Heart right ventricle (tissue), 16 donors: ENCODE measurements around the gene GADL1. TPM values are rescaled to one million over a fixed set of nuclear protein-coding genes. Genes with fewer than 3 reads are reported as not detected.

ENCODE experiments used
- ATAC-seq, 8 donors: fragments of 200-7000 bp; cut with Tn5 transposase; one replicate each; pipeline ENCODE4 v1.9.1; 2020; ENCODE audit warnings: mild to moderate bottlenecking in 8 of 8, moderate library complexity in 8 of 8, moderate number of reproducible peaks in 1 of 8
- DNase-seq, 2 donors: peaks; one replicate each; pipeline ENCODE4 v3.0.0-alpha.2; 2020
- H3K27ac ChIP-seq, 10 donors: fragments of 200-600 bp; sonication (generic) in 2 of 10; one replicate each; pipeline versions ENCODE4 v1.5.0 to v1.8.0; 2020 to 2022; ENCODE audit warnings: mild to moderate bottlenecking in 3 of 10
- H3K27me3 ChIP-seq, 7 donors: fragments of 200-600 bp; one replicate each; pipeline ENCODE4 v1.8.0; 2021 to 2022; ENCODE audit warnings: mild to moderate bottlenecking in 2 of 7
- H3K36me3 ChIP-seq, 9 donors: fragments of 200-600 bp; sonication (generic) in 1 of 9; one replicate each; pipeline versions ENCODE4 v1.5.0 to v1.8.0; 2020 to 2022; ENCODE audit warnings: mild to moderate bottlenecking in 2 of 9
- H3K4me1 ChIP-seq, 9 donors: fragments of 200-600 bp; sonication (generic) in 1 of 9; one replicate each; pipeline versions ENCODE4 v1.5.0 to v1.8.0; 2020 to 2022; ENCODE audit warnings: mild to moderate bottlenecking in 4 of 9
- H3K4me3 ChIP-seq, 10 donors: fragments of 200-600 bp; sonication (generic) in 2 of 10; one replicate each; pipeline versions ENCODE4 v1.5.0 to v1.8.0; 2020 to 2022; ENCODE audit warnings: mild to moderate bottlenecking in 7 of 10, moderate library complexity in 2 of 10
- H3K9me3 ChIP-seq, 11 donors: fragments of 200-600 bp in 10 of 11; sonication (generic) in 2 of 11; one replicate each; pipeline versions ENCODE4 v1.5.0 to v1.8.0; 2013 to 2022; ENCODE audit warnings: mild to moderate bottlenecking in 2 of 11, control low read depth in 1 of 11, moderate library complexity in 1 of 11
- WGBS, 2 donors: extraction: QIAGEN DNeasy Blood & Tissue Kit; methylation state at CpG; one replicate each; pipeline ENCODE4 v1.1.7; 2013; ENCODE audit warnings: inconsistent platforms in 1 of 2; 5-methylcytosine and 5-hydroxymethylcytosine counted together
- intact Hi-C, 10 donors: fragments of 100-400 bp; cut with DNase I; formaldehyde crosslinking; loops; one replicate each; pipeline versions ENCODE4 v1.11.1 to v1.14.2; 2022
- polyA plus RNA-seq, 2 donors: library from polyadenylated mRNA; stranded (reverse); fragments of 200-250 nt; gene quantifications; one replicate each; pipeline ENCODE4 v1.2.3, GENCODE V29; 2013
- total RNA-seq, 10 donors: library from RNA; stranded (reverse); fragmentation: NEBNext Ultra II Directional in 3 of 10; extraction: Animal tissue kit (Norgen Biotek cat#: 25700) in 3 of 10; gene quantifications; one replicate each; pipeline versions ENCODE4 v1.2.1 to v1.2.4, GENCODE V29; 2021 to 2023
- TF ChIP-seq, protein P1 (sequence below), 9 donors: fragments of 200-600 bp; sonication (generic) in 2 of 9; IDR thresholded peaks; one replicate each; pipeline versions ENCODE4 v1.5.0 to v1.8.0; 2021 to 2022; ENCODE audit warnings: antibody characterized with exemption in 9 of 9, mild to moderate bottlenecking in 5 of 9, moderate library complexity in 1 of 9
- donor health status: Arrhythmogenic right ventricular cardiomyopathy.
- donor health status: ischemic (EF 13 %, LVEDD 7.1; RV severe dilation, severe dysfunction).
- donor health status: healthy with polysubstance abuse.
- donor health status: DM: no; HTN: yes; CAD: no.
- donor health status: DM: no; HTN: no; CAD: no.
- donor health status: ischemic (EF 25% LVEDD 6.9; RV normal size, moderate dysfunction).
- donor health status: ischemic (EF 25% LVEDD 5.7; RV mildly dilated, moderate dysfunction).
- donor health status: healthy.
- donor health status: DM: yes; HTN: yes; CAD: no.
- donor health status: Ischemic cardiomyopathy.
- donor health status: ischemic (EF 35%, LVEDD 5.7; RV mildly dilated, moderate dysfunction).
- donor health status: nonischemic (EF 11% LVEDD 7.7; RV severe dilation, severe dysfunction).
- donor health status: DM: yes; HTN: yes; CAD: no.
- donor health status: PGD.
- donor health status: ischemic (EF 29% LVEDD 5.4; RV normal size, mild dysfunction).
- donor health status: nonischemic (EF 23%, LVEDD 6.1; RV moderate dilation, normal function).

The GADL1 gene
- total and polyA plus RNA-seq, 12 donors, result 0.12 to 1.6 (median 0.40) TPM; not detected in 4

DNA sequence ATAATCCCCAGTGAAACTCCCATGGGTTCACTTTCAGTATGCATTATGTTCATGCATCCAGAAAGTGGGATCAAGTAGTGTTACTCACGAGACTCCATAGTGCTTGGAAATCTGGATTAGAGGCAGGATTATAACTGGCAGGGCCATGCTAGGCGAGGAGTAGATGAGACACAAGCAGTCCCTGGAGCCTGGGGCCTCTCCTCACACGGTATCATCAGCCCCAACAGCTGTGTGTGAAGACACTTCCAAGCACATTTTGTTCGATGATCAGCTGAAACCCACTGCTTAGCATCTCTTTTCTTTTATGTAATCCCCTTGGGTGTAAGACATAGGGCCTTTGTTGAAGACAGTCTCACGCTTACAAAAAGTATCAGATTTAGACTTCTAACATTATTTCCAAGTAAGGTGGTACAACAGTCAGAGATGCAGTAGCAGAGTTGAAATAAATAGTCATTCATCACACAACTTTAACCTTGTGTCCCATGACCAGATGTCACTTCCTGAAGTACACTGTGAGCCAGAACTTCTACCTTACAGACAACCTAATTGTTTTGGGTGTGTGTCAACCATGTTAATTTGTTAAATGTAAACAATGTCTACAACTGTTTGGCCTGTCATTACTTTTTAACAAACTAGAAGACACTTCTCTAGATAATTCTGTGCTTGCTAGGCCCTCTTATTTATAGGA, 116.9 kb downstream of the GADL1 start:
- no peaks in the 10 kb centered on the region for H3K4me1 ChIP-seq
- H3K27me3 ChIP-seq, result no peaks in the 10 kb centered on the region
- intact Hi-C loops, result loop anchor here in 6 of 10 donors (5.0 to 10.0 kb wide), 8 partner anchors 127 to 987 kb away; no protein-coding TSS in a partner anchor
- TF ChIP-seq, protein P1, sequence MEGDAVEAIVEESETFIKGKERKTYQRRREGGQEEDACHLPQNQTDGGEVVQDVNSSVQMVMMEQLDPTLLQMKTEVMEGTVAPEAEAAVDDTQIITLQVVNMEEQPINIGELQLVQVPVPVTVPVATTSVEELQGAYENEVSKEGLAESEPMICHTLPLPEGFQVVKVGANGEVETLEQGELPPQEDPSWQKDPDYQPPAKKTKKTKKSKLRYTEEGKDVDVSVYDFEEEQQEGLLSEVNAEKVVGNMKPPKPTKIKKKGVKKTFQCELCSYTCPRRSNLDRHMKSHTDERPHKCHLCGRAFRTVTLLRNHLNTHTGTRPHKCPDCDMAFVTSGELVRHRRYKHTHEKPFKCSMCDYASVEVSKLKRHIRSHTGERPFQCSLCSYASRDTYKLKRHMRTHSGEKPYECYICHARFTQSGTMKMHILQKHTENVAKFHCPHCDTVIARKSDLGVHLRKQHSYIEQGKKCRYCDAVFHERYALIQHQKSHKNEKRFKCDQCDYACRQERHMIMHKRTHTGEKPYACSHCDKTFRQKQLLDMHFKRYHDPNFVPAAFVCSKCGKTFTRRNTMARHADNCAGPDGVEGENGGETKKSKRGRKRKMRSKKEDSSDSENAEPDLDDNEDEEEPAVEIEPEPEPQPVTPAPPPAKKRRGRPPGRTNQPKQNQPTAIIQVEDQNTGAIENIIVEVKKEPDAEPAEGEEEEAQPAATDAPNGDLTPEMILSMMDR (IDR thresholded peaks at IDR 0.05), result no peak
- peaks cover 0 to 6% (median 0%) of the 10 kb centered on the region in 11 donors for H3K9me3 ChIP-seq
- 82 to 83% methylated on average over 5 of the region's 5 CpGs for WGBS, 2 donors
- H3K36me3 ChIP-seq, result no peaks in the 10 kb centered on the region
- DNase-seq, result no peak
- H3K27ac ChIP-seq, result no peak overlapping the region
- H3K4me3 ChIP-seq, result no peak overlapping the region
- no peak for ATAC-seq

GRCh38 chr3:30776186-30776815, 118.2 kb downstream of the GADL1 start:
- Histone ChIP-seq H3K27me3 (no peaks in the 10 kb centered on the region), H3K36me3 (no peaks in the 10 kb centered on the region), H3K27ac (no peak overlapping the region), H3K4me3 (no peak overlapping the region), H3K9me3 (peaks cover 0 to 6% (median 0%) of the 10 kb centered on the region in 11 donors), H3K4me1 (no peaks in the 10 kb centered on the region)
- ATAC-seq, result no peak
- TF ChIP-seq, protein P1 (IDR thresholded peaks at IDR 0.05), result no peak
- DNase-seq, result no peak
- intact Hi-C loops, result loop anchor here in 6 of 10 donors (5.0 to 10.0 kb wide), 8 partner anchors 128 to 988 kb away; no protein-coding TSS in a partner anchor
- WGBS, 2 donors, result 71 to 87% methylated on average over 3 of the region's 3 CpGs

DNA sequence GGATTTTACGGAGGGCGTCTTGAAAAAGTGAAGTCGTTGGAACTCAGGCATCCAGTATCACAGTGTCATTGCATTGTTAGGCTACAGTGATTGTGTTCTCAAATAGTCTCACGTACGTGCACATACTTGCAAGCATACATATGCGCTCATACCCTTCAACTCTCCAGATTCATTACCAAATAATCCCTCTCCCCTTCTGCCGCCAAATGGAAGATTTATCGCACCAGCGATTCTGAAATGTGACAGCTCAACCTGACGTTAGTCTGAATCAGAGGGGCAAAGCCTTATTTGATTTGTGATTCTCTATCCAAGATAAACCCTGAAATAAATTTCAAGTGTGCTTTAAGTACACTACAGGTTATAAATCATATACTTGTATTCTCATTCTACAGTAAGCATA, 119.4 kb downstream of the GADL1 start:
- H3K4me1 ChIP-seq, result no peaks in the 10 kb centered on the region
- no peaks in the 10 kb centered on the region for H3K27me3 ChIP-seq
- ATAC-seq (no peak), DNase-seq (no peak)
- H3K27ac ChIP-seq, result no peak overlapping the region
- intact Hi-C loops, result loop anchor here in 6 of 10 donors (5.0 to 10.0 kb wide), 8 partner anchors 130 to 990 kb away; no protein-coding TSS in a partner anchor
- 83 to 89% methylated on average over 10 of the region's 10 CpGs for WGBS, 2 donors
- peaks cover 0 to 6% (median 0%) of the 10 kb centered on the region in 11 donors for H3K9me3 ChIP-seq
- H3K36me3 ChIP-seq, result no peaks in the 10 kb centered on the region
- TF ChIP-seq, protein P1 (IDR thresholded peaks at IDR 0.05), result no peak
- H3K4me3 ChIP-seq, result no peak overlapping the region

GRCh38 chr3:30774062-30774461, 120.4 kb downstream of the GADL1 start:
- Histone ChIP-seq H3K36me3 (no peaks in the 10 kb centered on the region), H3K27me3 (no peaks in the 10 kb centered on the region), H3K4me3 (no peak overlapping the region), H3K4me1 (no peaks in the 10 kb centered on the region), H3K27ac (no peak overlapping the region), H3K9me3 (no peaks in the 10 kb centered on the region)
- intact Hi-C loops, result loop anchor here in 6 of 10 donors (5.0 to 10.0 kb wide), 7 partner anchors 131 to 991 kb away; no protein-coding TSS in a partner anchor
- WGBS, 2 donors, result 98 to 100% methylated on average over 2 of the region's 2 CpGs
- TF ChIP-seq, protein P1 (IDR thresholded peaks at IDR 0.05), result no peak
- ATAC-seq (no peak), DNase-seq (no peak)
